ENCODE results near the gene CANX.

Gene CANX

DNA sequence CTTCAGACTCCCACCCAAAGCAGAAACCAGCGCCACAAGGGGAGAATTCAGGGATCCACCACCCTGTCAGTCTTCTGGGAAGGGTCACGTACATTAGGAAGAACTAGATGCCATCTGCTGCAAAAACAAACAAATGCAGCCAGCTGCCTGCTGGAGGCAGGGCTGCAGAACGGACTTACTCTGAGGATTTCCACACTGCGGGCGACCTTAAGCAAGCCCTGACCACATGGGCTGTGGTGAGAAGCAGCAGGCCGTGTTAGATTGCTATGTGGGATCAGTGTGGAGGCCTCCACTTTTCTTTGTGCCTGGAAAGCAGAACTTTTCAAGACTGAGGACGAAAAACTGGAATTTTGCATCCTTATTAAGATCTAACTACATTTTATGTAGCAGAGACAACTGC lies 81.6 kb downstream of the CANX start:
- no peak for DNase-seq

All from activated CD8-positive, alpha-beta memory T cell treated with anti-CD3 and anti-CD28 coated beads, Interleukin-2, amount 50 U/mL, for 4 hours (primary cell).